B cell (primary cell): ENCODE results near the gene TECPR2.
"Not testable (repeated sequence)": the region's sequence is repeated elsewhere in the genome, so short reads cannot be mapped to it uniquely, and the experiment has no call there.

Source experiments
- CTCF ChIP-seq: fragments of 200-600 bp; IDR thresholded peaks from one replicate; pipeline ENCODE4 v1.8.0; 2022; ENCODE audit warnings: antibody characterized with exemption, mild to moderate bottlenecking
- EZH2 ChIP-seq: IDR thresholded peaks from 2 replicates; pipeline ENCODE4 v1.6.1; 2012; ENCODE audit warnings: borderline replicate concordance, low read depth, mild to moderate bottlenecking, moderate library complexity, low read length; ENCODE audit not compliant: insufficient read depth, poor library complexity, severe bottlenecking

DNA sequence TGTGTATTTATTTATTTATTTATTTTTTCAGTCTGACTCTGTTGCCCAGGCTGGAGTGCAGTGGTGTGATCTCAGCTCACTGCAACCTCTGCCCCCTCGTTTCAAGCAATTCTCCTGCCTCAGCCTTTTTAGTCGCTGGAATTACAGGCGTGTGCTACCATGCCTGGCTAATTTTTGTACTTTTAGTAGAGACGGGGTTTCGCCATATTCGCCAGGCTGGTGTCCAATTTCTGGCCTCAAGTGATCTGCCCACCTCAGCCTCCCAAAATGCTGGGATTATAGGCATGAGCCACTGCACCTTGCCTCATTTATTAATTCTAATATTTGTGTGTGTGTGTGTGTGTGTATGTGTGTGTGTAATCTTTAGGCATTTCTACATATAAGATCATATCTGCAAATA lies 33.4 kb upstream of the TECPR2 start:
- not testable (repeated sequence) for TF ChIP-seq CTCF, EZH2
